ENCODE data around the gene HDGFL2.
A peak's percentile ranks its signal among the peaks of the same experiment; 100 is the strongest.

HDGFL2 gene

GRCh38 chr19:4439243-4439642 is 32.9 kb upstream of the HDGFL2 start:
- peaks cover 6% of the 10 kb centered on the region for H3K36me3 Mint-ChIP-seq
- no peaks in the 10 kb centered on the region for H3K9me3 Mint-ChIP-seq
- no peak overlapping the region for H3K4me3 Mint-ChIP-seq
- DNase-seq (ENCODE audit: low spot score in 2 of 2) (no peak), ATAC-seq (ENCODE audit: low read depth) (no peak)
- peaks cover 15% of the 10 kb centered on the region for H3K4me1 Mint-ChIP-seq
- H3K27me3 Mint-ChIP-seq, result no peaks in the 10 kb centered on the region
- peak overlapping the region; percentile 69 for H3K27ac Mint-ChIP-seq

DNA sequence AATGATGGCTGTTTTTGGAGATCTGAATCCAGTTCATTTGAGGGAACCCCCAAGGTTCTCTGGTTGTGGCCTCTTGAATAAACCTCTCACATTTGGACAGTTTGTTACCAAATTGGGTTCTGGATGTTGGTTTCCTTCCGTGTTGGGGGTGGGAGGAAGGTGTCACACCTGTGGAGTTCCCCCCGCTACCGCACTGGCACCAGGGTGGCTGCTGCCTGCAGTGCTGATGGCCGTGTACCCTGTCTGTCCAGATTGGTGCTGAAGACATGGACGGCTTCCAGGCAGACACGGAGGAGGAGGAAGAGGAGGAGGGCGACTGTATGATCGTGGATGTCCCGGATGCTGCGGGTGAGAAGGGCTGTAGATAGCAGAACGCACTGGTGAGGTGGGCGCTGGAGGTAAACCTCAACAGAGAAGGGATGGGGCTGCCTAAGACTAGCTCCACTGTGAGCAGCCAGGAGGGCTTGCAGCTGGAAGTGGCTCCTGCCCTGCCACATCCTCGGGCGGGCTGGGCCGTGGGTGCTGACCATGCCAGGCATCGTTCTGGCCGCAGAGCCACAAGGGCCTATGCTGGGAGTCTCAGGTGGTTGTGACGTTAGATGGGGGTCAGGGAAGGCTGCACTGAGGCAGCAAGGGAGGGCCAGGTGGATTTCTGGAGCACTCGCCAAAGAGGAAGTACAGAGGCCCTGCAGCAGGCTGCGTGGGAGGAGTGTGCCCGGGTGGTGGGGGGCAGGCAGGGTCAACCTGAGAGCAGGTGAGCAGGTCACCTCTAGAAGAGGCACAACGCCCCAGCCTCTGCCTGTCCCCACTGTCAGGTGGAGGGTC is 29.9 kb upstream of the HDGFL2 start:
- peak overlapping the region; percentile 95 for H3K27ac Mint-ChIP-seq

DNA sequence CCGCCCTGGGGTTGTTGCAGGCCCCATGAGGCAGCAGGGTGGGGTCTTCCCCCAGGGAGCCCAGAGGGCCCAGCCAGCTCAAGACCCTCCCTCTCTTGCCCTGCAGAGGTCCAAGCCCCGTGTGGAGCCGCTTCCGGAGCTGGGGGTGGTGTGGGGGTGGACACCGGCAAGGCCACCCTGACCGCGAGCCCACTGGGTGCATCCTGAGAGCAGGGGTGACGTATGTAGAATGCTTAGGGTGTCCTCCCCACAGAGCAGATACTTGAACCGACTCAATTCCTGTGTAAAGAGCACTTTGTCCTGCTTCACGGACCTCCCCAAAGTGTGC is 29.3 kb upstream of the HDGFL2 start:
- peaks cover 10% of the 10 kb centered on the region for H3K4me1 Mint-ChIP-seq
- ATAC-seq (ENCODE audit: low read depth), result no peak
- H3K9me3 Mint-ChIP-seq, result no peaks in the 10 kb centered on the region
- no peaks in the 10 kb centered on the region for H3K27me3 Mint-ChIP-seq
- peak overlapping the region; percentile 90 for H3K4me3 Mint-ChIP-seq
- peak overlapping the region; percentile 95 for H3K27ac Mint-ChIP-seq
- peaks cover 5% of the 10 kb centered on the region for H3K36me3 Mint-ChIP-seq
- DNase-seq (ENCODE audit: low spot score in 2 of 2), result no peak

More for the DNA sequence above, 29.9 kb upstream of the HDGFL2 start:
- H3K4me1 Mint-ChIP-seq, result peaks cover 10% of the 10 kb centered on the region
- H3K4me3 Mint-ChIP-seq, result peak overlapping the region; percentile 90
- DNase-seq (ENCODE audit: low spot score in 2 of 2), result no peak
- H3K9me3 Mint-ChIP-seq, result no peaks in the 10 kb centered on the region
- peaks cover 5% of the 10 kb centered on the region for H3K36me3 Mint-ChIP-seq
- no peaks in the 10 kb centered on the region for H3K27me3 Mint-ChIP-seq
- ATAC-seq (ENCODE audit: low read depth), result peak; percentile 78

DNA sequence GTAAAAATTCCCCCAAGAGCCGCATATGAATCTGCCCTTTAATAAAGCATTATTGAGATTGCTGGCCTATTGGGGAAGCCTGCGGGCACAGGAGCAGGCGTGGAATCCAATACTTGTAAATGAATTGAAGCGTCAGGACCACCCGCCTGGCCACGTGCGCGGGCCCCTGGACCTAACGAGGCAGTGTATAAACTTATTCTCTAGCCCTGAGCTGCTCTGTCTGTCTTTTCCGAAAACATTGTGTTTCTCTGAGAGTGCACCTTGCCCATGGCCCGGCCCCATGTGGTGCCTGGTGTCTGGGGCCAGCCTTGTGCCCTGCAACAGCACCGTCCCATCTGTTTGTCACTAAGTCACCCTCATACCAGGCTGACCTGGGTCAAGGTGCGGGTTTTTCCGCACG is 28.9 kb upstream of the HDGFL2 start:
- Mint-ChIP-seq H3K9me3 (no peaks in the 10 kb centered on the region), H3K4me1 (peaks cover 10% of the 10 kb centered on the region), H3K36me3 (peaks cover 5% of the 10 kb centered on the region), H3K4me3 (peak overlapping the region; percentile 43), H3K27ac (peak overlapping the region; percentile 95), H3K27me3 (no peaks in the 10 kb centered on the region)
- ATAC-seq (ENCODE audit: low read depth), result no peak
- DNase-seq (ENCODE audit: low spot score in 2 of 2), result no peak

- ATAC-seq (ENCODE audit: low read depth) (no peak), DNase-seq (ENCODE audit: low spot score in 2 of 2) (no peak)
- H3K27me3 Mint-ChIP-seq, result no peaks in the 10 kb centered on the region
- H3K9me3 Mint-ChIP-seq, result no peaks in the 10 kb centered on the region
- peak overlapping the region; percentile 82 for H3K27ac Mint-ChIP-seq
- H3K4me3 Mint-ChIP-seq, result no peak overlapping the region
- H3K4me1 Mint-ChIP-seq, result peaks cover 10% of the 10 kb centered on the region
- H3K36me3 Mint-ChIP-seq, result peaks cover 5% of the 10 kb centered on the region
Measured at GRCh38 chr19:4443966-4444764, 27.9 kb upstream of the HDGFL2 start.

DNA sequence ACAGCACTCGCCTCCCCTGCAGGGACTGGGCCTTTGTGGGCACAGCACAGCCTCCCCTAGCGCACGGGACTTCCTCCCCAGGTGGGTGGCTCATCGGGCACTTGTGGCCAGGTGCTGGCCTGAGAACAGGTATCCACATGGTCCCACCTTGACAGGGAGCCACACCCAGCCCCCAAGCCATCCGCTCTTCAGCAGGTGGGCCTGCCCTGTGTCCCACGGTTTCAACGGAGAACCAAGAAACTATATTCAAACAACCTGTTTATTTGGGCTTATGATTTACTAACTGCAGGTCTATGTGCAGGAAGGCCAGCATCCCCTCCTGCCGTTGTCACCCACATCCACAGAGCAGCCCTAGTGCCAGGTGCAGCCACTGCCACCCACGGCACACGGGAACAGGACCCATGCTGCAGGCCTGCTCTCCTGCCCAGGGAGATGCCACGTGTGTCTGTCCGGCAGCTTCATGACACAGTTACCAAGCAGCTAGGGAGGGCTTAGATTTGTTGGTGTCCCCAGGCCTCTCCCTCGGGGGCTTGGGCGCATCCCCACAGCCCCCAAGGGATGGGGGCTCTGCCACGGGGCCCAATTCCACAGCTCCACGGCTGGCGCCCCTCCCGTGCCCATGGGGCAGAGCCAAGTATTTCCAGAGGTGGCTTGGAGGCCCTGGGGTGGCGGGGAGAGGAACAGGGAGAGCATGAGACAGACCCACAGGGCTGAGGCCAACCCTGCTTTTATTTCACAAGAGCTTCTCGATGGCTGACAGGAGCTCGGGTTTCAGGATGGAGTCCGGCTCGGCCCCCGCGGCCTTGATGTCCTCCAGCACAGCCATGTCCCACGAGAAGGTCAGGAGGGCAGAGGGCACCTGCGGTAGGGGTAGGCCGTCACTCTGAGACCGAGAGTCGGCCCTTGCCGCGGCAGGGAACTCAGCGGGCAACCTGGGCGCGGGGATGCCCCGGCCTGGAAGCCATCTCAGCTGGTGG is 27.0 kb upstream of the HDGFL2 start:
- ATAC-seq (ENCODE audit: low read depth) (no peak), DNase-seq (ENCODE audit: low spot score in 2 of 2) (no peak)
- no peak overlapping the region for H3K4me3 Mint-ChIP-seq

DNA sequence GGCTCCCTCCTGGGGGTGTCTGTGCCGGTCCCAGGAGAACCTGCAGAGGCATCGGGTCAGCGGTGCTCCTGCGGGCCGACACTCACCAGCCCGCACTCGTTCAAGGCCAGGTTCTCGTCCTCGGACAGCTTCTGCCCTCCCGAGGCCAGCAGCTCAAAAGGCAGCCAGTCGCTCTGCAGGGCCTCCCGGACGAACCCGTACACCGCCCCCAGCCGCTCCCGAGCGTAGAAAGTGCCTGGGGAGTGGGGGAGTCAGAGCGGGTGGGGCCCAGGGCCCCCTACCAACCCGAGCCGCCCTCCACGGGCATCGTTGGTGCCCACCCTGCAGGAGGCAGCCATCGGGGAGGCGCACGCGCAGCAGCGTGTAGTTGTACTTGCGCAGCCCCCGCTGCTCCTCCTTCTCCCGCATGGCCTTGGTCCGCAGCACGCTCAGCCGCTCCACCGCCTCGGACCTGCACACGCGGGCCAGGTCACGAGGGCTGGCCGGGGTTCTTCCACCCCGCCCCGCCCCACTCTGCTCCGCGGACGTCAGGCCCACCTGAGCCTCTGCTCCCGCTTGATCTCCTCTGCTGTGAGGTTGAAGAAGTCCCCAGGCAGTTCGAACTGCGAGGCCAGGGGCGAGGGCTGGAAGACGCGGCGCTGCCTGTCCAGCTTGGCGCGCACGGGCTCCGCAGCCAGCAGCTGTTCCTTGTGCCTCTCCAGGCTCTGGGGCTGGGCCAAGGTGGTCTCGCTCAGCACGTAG is 26.0 kb upstream of the HDGFL2 start:
- Mint-ChIP-seq H3K4me3 (no peak overlapping the region), H3K27me3 (no peaks in the 10 kb centered on the region), H3K9me3 (no peaks in the 10 kb centered on the region), H3K4me1 (peaks cover 10% of the 10 kb centered on the region), H3K27ac (no peak overlapping the region), H3K36me3 (peaks cover 11% of the 10 kb centered on the region)
- ATAC-seq (ENCODE audit: low read depth) (no peak), DNase-seq (ENCODE audit: low spot score in 2 of 2) (no peak)

More for the DNA sequence above, 27.0 kb upstream of the HDGFL2 start:
- Mint-ChIP-seq H3K27ac (peak overlapping the region; percentile 82), H3K4me1 (peaks cover 10% of the 10 kb centered on the region), H3K9me3 (no peaks in the 10 kb centered on the region), H3K27me3 (no peaks in the 10 kb centered on the region), H3K36me3 (peaks cover 9% of the 10 kb centered on the region)

DNA sequence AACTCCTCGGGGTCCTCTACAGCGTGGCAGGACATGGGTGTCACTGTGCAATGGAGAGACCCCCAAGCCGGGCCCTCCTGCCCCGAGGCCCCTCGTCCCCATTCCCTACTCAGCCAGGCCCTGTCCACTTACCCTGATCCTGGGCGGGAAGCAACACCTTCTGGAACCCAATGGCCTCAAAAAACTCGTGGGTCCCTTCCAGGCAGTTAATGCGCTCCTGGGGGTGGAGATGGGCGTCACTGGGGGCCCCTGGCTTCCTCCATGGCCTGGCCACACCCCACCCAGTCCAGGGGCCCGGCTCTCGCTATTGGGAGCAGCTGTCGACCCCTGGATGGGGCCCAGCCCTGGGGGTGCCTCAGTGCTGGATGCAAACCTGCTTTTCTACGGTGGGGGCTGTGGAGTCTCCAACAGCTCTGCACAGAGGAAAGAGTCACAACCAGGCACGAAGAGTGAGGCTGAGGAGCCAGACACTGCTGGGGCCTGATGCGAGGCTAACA is 25.3 kb upstream of the HDGFL2 start:
- no peak for ATAC-seq (ENCODE audit: low read depth)
- Mint-ChIP-seq H3K9me3 (no peaks in the 10 kb centered on the region), H3K36me3 (peaks cover 11% of the 10 kb centered on the region), H3K27me3 (no peaks in the 10 kb centered on the region), H3K27ac (no peak overlapping the region), H3K4me1 (peaks cover 10% of the 10 kb centered on the region), H3K4me3 (no peak overlapping the region)
- no peak for DNase-seq (ENCODE audit: low spot score in 2 of 2)

GRCh38 chr19:4447327-4448146 is 24.6 kb upstream of the HDGFL2 start:
- DNase-seq (ENCODE audit: low spot score in 2 of 2), result no peak
- H3K27ac Mint-ChIP-seq, result no peak overlapping the region
- ATAC-seq (ENCODE audit: low read depth), result no peak
- H3K4me3 Mint-ChIP-seq, result no peak overlapping the region
- H3K27me3 Mint-ChIP-seq, result no peaks in the 10 kb centered on the region
- H3K9me3 Mint-ChIP-seq, result no peaks in the 10 kb centered on the region
- H3K36me3 Mint-ChIP-seq, result peaks cover 15% of the 10 kb centered on the region
- peaks cover 3% of the 10 kb centered on the region for H3K4me1 Mint-ChIP-seq

GRCh38 chr19:4448147-4448985 is 23.7 kb upstream of the HDGFL2 start:
- ATAC-seq (ENCODE audit: low read depth), result no peak
- peaks cover 20% of the 10 kb centered on the region for H3K36me3 Mint-ChIP-seq
- no peak for DNase-seq (ENCODE audit: low spot score in 2 of 2)
- no peaks in the 10 kb centered on the region for H3K9me3 Mint-ChIP-seq
- no peak overlapping the region for H3K4me3 Mint-ChIP-seq
- H3K4me1 Mint-ChIP-seq, result no peaks in the 10 kb centered on the region
- no peaks in the 10 kb centered on the region for H3K27me3 Mint-ChIP-seq
- no peak overlapping the region for H3K27ac Mint-ChIP-seq

- DNase-seq (ENCODE audit: low spot score in 2 of 2), result no peak
- Mint-ChIP-seq H3K4me1 (no peaks in the 10 kb centered on the region), H3K27ac (no peak overlapping the region)
Measured at GRCh38 chr19:4449022-4449638, 23.0 kb upstream of the HDGFL2 start.

More at GRCh38 chr19:4449022-4449638, 23.0 kb upstream of the HDGFL2 start:
- no peak for ATAC-seq (ENCODE audit: low read depth)
- H3K36me3 Mint-ChIP-seq, result peaks cover 20% of the 10 kb centered on the region
- no peak overlapping the region for H3K4me3 Mint-ChIP-seq
- H3K9me3 Mint-ChIP-seq, result no peaks in the 10 kb centered on the region
- no peaks in the 10 kb centered on the region for H3K27me3 Mint-ChIP-seq
